ENCODE measurements around the gene KIAA0513. TPM values are rescaled to one million over a fixed set of nuclear protein-coding genes. Genes with fewer than 3 reads are reported as not detected.

KIAA0513 gene
- total and polyA plus RNA-seq, 2 of the 13 experiments (the other 11 are each of a cell fraction or from before 2014, with no cell fraction given): 1.8 TPM

DNA sequence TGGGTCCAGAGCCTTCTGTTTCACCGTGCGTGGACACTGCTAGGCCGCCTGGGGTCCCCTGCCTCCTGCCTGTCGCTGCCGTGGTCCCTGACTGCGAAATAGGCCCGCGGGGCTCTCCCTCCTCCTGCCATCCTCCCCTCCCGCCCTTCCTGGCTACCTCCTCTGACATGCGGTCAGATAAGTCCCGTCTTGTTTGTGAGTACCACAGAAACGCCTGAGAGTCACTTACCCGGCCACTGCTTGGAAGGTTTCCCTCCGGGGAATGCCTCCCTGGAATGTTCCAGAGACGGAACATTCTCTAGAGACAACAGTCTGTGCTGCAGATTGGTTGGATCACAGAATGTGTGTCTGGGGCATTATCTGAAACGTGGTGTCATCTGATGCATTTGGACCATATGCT is 61.9 kb downstream of the KIAA0513 start:
- no peak for FAIRE-seq
- Histone ChIP-seq H3K36me3 (replicated peaks in 1 of 2; ENCODE audit: control insufficient read depth in 1 of 2, insufficient read depth in 2 of 2, low read length in 2 of 2) (no peaks in the 10 kb centered on the region), H2AFZ (ENCODE audit: low read length) (no peak overlapping the region), H3K27ac (ENCODE audit: extremely low read length, insufficient read depth, low read length) (no peak overlapping the region), H3K79me2 (ENCODE audit: insufficient read depth, low read length) (no peaks in the 10 kb centered on the region), H3K9ac (ENCODE audit: insufficient read depth, low read depth, low read length) (no peak overlapping the region), H3K4me3 (replicated peaks in 1 of 3; ENCODE audit: insufficient read depth in 1 of 3, low read depth in 2 of 3, low read length in 3 of 3) (no peak overlapping the region), H3K4me2 (ENCODE audit: low read depth, low read length) (no peak overlapping the region), H3K4me1 (ENCODE audit: insufficient read depth, low read length) (peaks cover 7% of the 10 kb centered on the region; the same call in 1 of the 2 replicates), H3K27me3 (ENCODE audit: control insufficient read depth in 1 of 2, insufficient read depth in 2 of 2, low read length in 2 of 2) (peaks cover 20 to 88% of the 10 kb centered on the region in 2 experiments; a peak in 4 of 5 replicates), H4K20me1 (ENCODE audit: insufficient read depth, low read length) (no peaks in the 10 kb centered on the region; the same call in 1 of the 2 replicates), H3K9me3 (ENCODE audit: low read length) (no peaks in the 10 kb centered on the region)
- in situ Hi-C loops (cut with HindIII; ENCODE audit: extremely low pct_ligation_motif_present, low pct_unique_long_range_greater_than_20kb) (no loop called here), intact Hi-C loops (cut with micrococcal nuclease; ENCODE audit: unreplicated experiment) (no loop called here)
- 34% methylated on average over 16 of the region's 16 CpGs for WGBS (ENCODE audit: low lambda C conversion rate)
- no peak for DNase-seq (ENCODE audit: low spot score)
- TF ChIP-seq AGO1 (IDR thresholded peaks at IDR 0.05; ENCODE audit: low read depth, low read length, poor library complexity, severe bottlenecking) (no peak), ZNF598 (CRISPR knock-in tag; IDR thresholded peaks at IDR 0.05; ENCODE audit: borderline replicate concordance) (no peak), RXRA (CRISPR knock-in tag; IDR thresholded peaks at IDR 0.05) (0 out of 2 replicates have a peak, but pooled peaks have one; percentile 1)
- ATAC-seq: no peak
- POLR2A ChIA-PET: no interaction called here
- BruUV-seq (replicated peaks): no TSS peak
- CTCF ChIA-PET (ENCODE audit: low intra/inter-chr PET ratio, low total read pairs): no interaction called here

- ChIA-PET CTCF (ENCODE audit: low intra/inter-chr PET ratio, low total read pairs) (no interaction called here), POLR2A (no interaction called here)
- in situ Hi-C loops (cut with HindIII; ENCODE audit: extremely low pct_ligation_motif_present, low pct_unique_long_range_greater_than_20kb): no loop called here
- Histone ChIP-seq H3K27me3 (ENCODE audit: control insufficient read depth in 1 of 2, insufficient read depth in 2 of 2, low read length in 2 of 2) (peaks cover 20 to 89% of the 10 kb centered on the region in 2 experiments; a peak in 4 of 5 replicates), H3K9ac (ENCODE audit: insufficient read depth, low read depth, low read length) (no peak overlapping the region), H3K79me2 (ENCODE audit: insufficient read depth, low read length) (no peaks in the 10 kb centered on the region), H3K9me3 (ENCODE audit: low read length) (no peaks in the 10 kb centered on the region), H3K4me3 (replicated peaks in 1 of 3; ENCODE audit: insufficient read depth in 1 of 3, low read depth in 2 of 3, low read length in 3 of 3) (no peak overlapping the region), H3K27ac (ENCODE audit: extremely low read length, insufficient read depth, low read length) (no peak overlapping the region), H2AFZ (ENCODE audit: low read length) (no peak overlapping the region), H3K4me1 (ENCODE audit: insufficient read depth, low read length) (peaks cover 7% of the 10 kb centered on the region; the same call in 1 of the 2 replicates), H4K20me1 (ENCODE audit: insufficient read depth, low read length) (no peaks in the 10 kb centered on the region; the same call in 1 of the 2 replicates), H3K4me2 (ENCODE audit: low read depth, low read length) (no peak overlapping the region), H3K36me3 (replicated peaks in 1 of 2; ENCODE audit: control insufficient read depth in 1 of 2, insufficient read depth in 2 of 2, low read length in 2 of 2) (no peaks in the 10 kb centered on the region)
- FAIRE-seq: no peak
- no peak for ATAC-seq
- BruUV-seq (replicated peaks): no TSS peak
- TF ChIP-seq ZNF354B (CRISPR knock-in tag; IDR thresholded peaks at IDR 0.05): no peak
- TF ChIP-seq NCOA1 (CRISPR knock-in tag; IDR thresholded peaks at IDR 0.05): no peak
- no peak for TF ChIP-seq TCF7L2 (IDR thresholded peaks at IDR 0.05; ENCODE audit: low read depth, low read length)
- TF ChIP-seq RBFOX2 (IDR thresholded peaks at IDR 0.05; ENCODE audit: low read depth, low read length): no peak
- no peak for TF ChIP-seq KAT8 (CRISPR knock-in tag; IDR thresholded peaks at IDR 0.05)
- intact Hi-C loops (cut with micrococcal nuclease; ENCODE audit: unreplicated experiment): no loop called here
- DNase-seq (ENCODE audit: low spot score): no peak
- WGBS (ENCODE audit: low lambda C conversion rate): 50% methylated on average over 13 of the region's 13 CpGs
Observed at GRCh38 chr16:85090181-85090580, 62.6 kb downstream of the KIAA0513 start.

Measured in HepG2 (cell line).